H9 (cell line): Measurements from ENCODE around the gene DNER. TPM values are rescaled to one million over a fixed set of nuclear protein-coding genes. Genes with fewer than 3 reads are reported as not detected.

Experiments used
- DNase-seq: peaks from one replicate; pipeline ENCODE4 v3.0.0-alpha.2; 2017
- H2AFZ ChIP-seq: one replicate; pipeline ENCODE4 v1.6.1; 2013; ENCODE audit warnings: mild to moderate bottlenecking, low read length, control low read depth, moderate library complexity
- H2AK5ac ChIP-seq: 2 replicates; pipeline ENCODE4 v1.6.1; 2013; ENCODE audit warnings: low read length, control low read depth, mixed read lengths; ENCODE audit not compliant: insufficient read length
- H2BK120ac ChIP-seq: one replicate; pipeline ENCODE4 v1.6.1; 2013; ENCODE audit warnings: low read depth, mild to moderate bottlenecking, low read length, control low read depth, inconsistent platforms; ENCODE audit not compliant: poor library complexity, severe bottlenecking
- H2BK12ac ChIP-seq: 2 replicates; pipeline ENCODE4 v1.6.1; 2013; ENCODE audit warnings: low read length, control low read depth, mixed read lengths, low read depth; ENCODE audit not compliant: insufficient read length
- H2BK15ac ChIP-seq: 2 replicates; pipeline ENCODE4 v1.6.1; 2013; ENCODE audit warnings: low read depth, low read length, control low read depth
- H2BK20ac ChIP-seq: one replicate; pipeline ENCODE4 v1.6.1; 2013; ENCODE audit warnings: low read depth, mild to moderate bottlenecking, low read length, control low read depth, inconsistent platforms; ENCODE audit not compliant: poor library complexity, severe bottlenecking
- H2BK5ac ChIP-seq: 2 replicates; pipeline ENCODE4 v1.6.1; 2013; ENCODE audit warnings: low read length, control low read depth, mixed read lengths; ENCODE audit not compliant: insufficient read length
- H3K14ac ChIP-seq: 2 replicates; pipeline ENCODE4 v1.6.1; 2013; ENCODE audit warnings: low read length, control low read depth; ENCODE audit not compliant: insufficient read depth
- H3K18ac ChIP-seq: 2 replicates; pipeline ENCODE4 v1.6.1; 2013; ENCODE audit warnings: low read depth, mild to moderate bottlenecking, mixed read lengths, low read length, control low read depth; ENCODE audit not compliant: insufficient read length
- H3K23ac ChIP-seq: 2 replicates; pipeline ENCODE4 v1.6.1; 2013; ENCODE audit warnings: low read length, control low read depth, mixed read lengths, low read depth; ENCODE audit not compliant: insufficient read length
- H3K23me2 ChIP-seq: 2 replicates; pipeline ENCODE4 v1.6.1; 2013; ENCODE audit warnings: low read depth, mild to moderate bottlenecking, mixed read lengths, low read length, control low read depth; ENCODE audit not compliant: insufficient read length, poor library complexity, severe bottlenecking
- H3K27ac ChIP-seq: 2 replicates; pipeline ENCODE4 v1.5.1; 2013; ENCODE audit warnings: low read length, control low read depth, mixed read lengths, low read depth; ENCODE audit not compliant: insufficient read length
- H3K27me3 ChIP-seq: 2 replicates; pipeline ENCODE4 v1.6.1; 2013; ENCODE audit warnings: low read length, control low read depth, inconsistent platforms; ENCODE audit not compliant: insufficient read depth
- H3K4ac ChIP-seq: 2 replicates; pipeline ENCODE4 v1.6.1; 2013; ENCODE audit warnings: low read depth, mild to moderate bottlenecking, control low read depth, inconsistent platforms, low read length, moderate library complexity
- H3K4me1 ChIP-seq: 2 replicates; pipeline ENCODE4 v1.6.1; 2013; ENCODE audit warnings: low read length, control low read depth, inconsistent platforms; ENCODE audit not compliant: insufficient read depth
- H3K4me2 ChIP-seq: 2 replicates; pipeline ENCODE4 v1.6.1; 2013; ENCODE audit warnings: low read length, control low read depth, mixed read lengths; ENCODE audit not compliant: insufficient read length, insufficient read depth
- H3K56ac ChIP-seq: 2 replicates; pipeline ENCODE4 v1.6.1; 2013; ENCODE audit warnings: low read depth, mild to moderate bottlenecking, mixed read lengths, low read length, control low read depth; ENCODE audit not compliant: insufficient read length
- H3K79me1 ChIP-seq: 2 replicates; pipeline ENCODE4 v1.6.1; 2013; ENCODE audit warnings: low read depth, mild to moderate bottlenecking, moderate library complexity, low read length, control low read depth, inconsistent platforms; ENCODE audit not compliant: insufficient read depth, poor library complexity, severe bottlenecking
- H3K79me2 ChIP-seq: 2 replicates; pipeline ENCODE4 v1.6.1; 2013; ENCODE audit warnings: low read length, control low read depth, inconsistent platforms; ENCODE audit not compliant: insufficient read depth
- H3K9ac ChIP-seq: 2 replicates; pipeline ENCODE4 v1.6.1; 2013; ENCODE audit warnings: low read length, control low read depth, mixed read lengths; ENCODE audit not compliant: insufficient read length; ENCODE audit errors: extremely low read depth
- H3K9me3 ChIP-seq: one replicate; pipeline ENCODE4 v1.6.1; 2013; ENCODE audit warnings: low read depth, low read length, inconsistent platforms; ENCODE audit not compliant: control insufficient read depth
- H3T11ph ChIP-seq: one replicate; pipeline ENCODE4 v1.6.1; 2013; ENCODE audit warnings: mild to moderate bottlenecking, low read length, control low read depth, inconsistent platforms
- H4K20me1 ChIP-seq: one replicate; pipeline ENCODE4 v1.6.1; 2013; ENCODE audit not compliant: control insufficient read depth, insufficient read length, insufficient read depth
- H4K5ac ChIP-seq: 2 replicates; pipeline ENCODE4 v1.6.1; 2013; ENCODE audit warnings: low read depth, mild to moderate bottlenecking, mixed read lengths, low read length, control low read depth; ENCODE audit not compliant: insufficient read length
- H4K8ac ChIP-seq: replicated peaks from 2 replicates; pipeline ENCODE4 v1.6.1; 2013; ENCODE audit warnings: low read length, control low read depth, mixed read lengths, low read depth; ENCODE audit not compliant: insufficient read length
- H4K91ac ChIP-seq: 2 replicates; pipeline ENCODE4 v1.6.1; 2013; ENCODE audit warnings: low read depth, mild to moderate bottlenecking, moderate library complexity, mixed read lengths, low read length, control low read depth; ENCODE audit not compliant: insufficient read length
- H3K27ac Mint-ChIP-seq, 3 experiments: 2 replicates in 2 of 3; 3 replicates in 1 of 3; pipeline ENCODE4 v1.8.0; 2020 to 2021; ENCODE audit warnings: mixed read lengths in 3 of 3, mild to moderate bottlenecking in 1 of 3, moderate library complexity in 1 of 3
- H3K27me3 Mint-ChIP-seq: 2 replicates; pipeline ENCODE4 v1.8.0; 2021; ENCODE audit warnings: low read depth, mild to moderate bottlenecking, moderate library complexity, mixed read lengths
- H3K36me3 Mint-ChIP-seq, 3 experiments: 2 replicates in 2 of 3; 3 replicates in 1 of 3; pipeline ENCODE4 v1.8.0; 2020 to 2021; ENCODE audit warnings: low read depth in 3 of 3, mixed read lengths in 3 of 3; ENCODE audit not compliant: insufficient read depth in 1 of 3
- H3K4me1 Mint-ChIP-seq, 2 experiments: 2 replicates each; pipeline ENCODE4 v1.8.0; 2020; ENCODE audit warnings: mixed read lengths in 2 of 2
- H3K4me3 Mint-ChIP-seq, 2 experiments: 2 replicates in 1 of 2; 3 replicates in 1 of 2; pipeline ENCODE4 v1.8.0; 2020 to 2021; ENCODE audit warnings: mild to moderate bottlenecking in 2 of 2, mixed read lengths in 2 of 2, moderate library complexity in 1 of 2
- H3K9me3 Mint-ChIP-seq, 2 experiments: 2 replicates in 1 of 2; 3 replicates in 1 of 2; pipeline ENCODE4 v1.8.0; 2020; ENCODE audit warnings: mild to moderate bottlenecking in 2 of 2, mixed read lengths in 2 of 2, moderate library complexity in 1 of 2
- WGBS: extraction: QIAGEN DNeasy Blood & Tissue Kit; methylation state at CpG from one replicate; pipeline ENCODE4 v1.1.7; 2013; ENCODE audit warnings: missing lambda C conversion rate, low lambda C conversion rate, mixed read lengths; ENCODE audit not compliant: insufficient read length; ENCODE audit errors: extremely low coverage; 5-methylcytosine and 5-hydroxymethylcytosine counted together
- total RNA-seq: library from RNA; stranded (reverse); gene quantifications from 2 replicates; pipeline ENCODE4 v1.2.1, GENCODE V29; 2021
- TF ChIP-seq, protein P1 (sequence below): fragments of 200-600 bp; sonication (generic); conservative IDR thresholded peaks from 3 replicates; pipeline ENCODE4 v1.8.0; 2021; ENCODE audit warnings: antibody characterized with exemption, mild to moderate bottlenecking

The DNER gene
- total RNA-seq, 1 experiment from 2014 or later, result 1.0 TPM

DNA sequence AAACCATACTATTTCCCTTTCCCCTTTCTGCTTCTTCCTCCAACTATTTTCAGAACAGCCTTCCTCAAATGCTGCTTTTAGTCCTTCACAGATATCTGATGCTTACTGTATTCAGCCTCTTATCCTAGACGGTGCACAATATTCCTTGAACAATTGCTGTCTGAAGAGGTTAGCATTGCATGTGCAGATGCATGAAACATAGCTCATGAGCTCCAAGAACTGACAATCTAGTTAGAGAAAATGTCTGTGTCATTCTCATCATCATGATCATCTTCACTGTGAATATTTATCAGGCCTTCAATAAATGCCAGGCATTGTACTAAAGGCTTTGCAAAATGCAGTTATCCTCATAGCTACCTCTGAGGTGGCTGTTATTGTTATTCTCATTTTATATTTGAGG is 190.7 kb downstream of the DNER start:
- no peak overlapping the region for H3K23ac ChIP-seq
- Mint-ChIP-seq H3K9me3 (no peaks in the 10 kb centered on the region), H3K4me1 (peaks cover 8 to 17% of the 10 kb centered on the region in 2 experiments), H3K27ac (no peak overlapping the region), H3K36me3 (no peaks in the 10 kb centered on the region), H3K4me3 (no peak overlapping the region), H3K27me3 (no peaks in the 10 kb centered on the region)
- no peak overlapping the region for H2AK5ac ChIP-seq
- H4K5ac ChIP-seq, result no peak overlapping the region
- no peak overlapping the region for H3K4me2 ChIP-seq
- no peak overlapping the region for H4K8ac ChIP-seq
- H3K4ac ChIP-seq, result no peak overlapping the region
- DNase-seq, result no peak
- H2BK5ac ChIP-seq, result no peak overlapping the region
- H2BK15ac ChIP-seq, result no peak overlapping the region
- no peak overlapping the region for H3K9ac ChIP-seq
- no peak overlapping the region for H2AFZ ChIP-seq
- WGBS, result no CpG with 5 or more reads among the region's 1 CpG
- H3K18ac ChIP-seq, result no peak overlapping the region
- H3K79me2 ChIP-seq, result no peaks in the 10 kb centered on the region
- no peaks in the 10 kb centered on the region for H4K20me1 ChIP-seq
- no peak overlapping the region for H3K56ac ChIP-seq
- no peak overlapping the region for H2BK20ac ChIP-seq
- H3K27ac ChIP-seq, result no peak overlapping the region
- no peak overlapping the region for H2BK12ac ChIP-seq
- H3K9me3 ChIP-seq, result no peaks in the 10 kb centered on the region
- no peak overlapping the region for H4K91ac ChIP-seq
- peaks cover 2% of the 10 kb centered on the region; the same call in 1 of the 2 replicates for H3K4me1 ChIP-seq
- no peak overlapping the region for H3T11ph ChIP-seq
- no peaks in the 10 kb centered on the region for H3K27me3 ChIP-seq
- TF ChIP-seq, protein P1, sequence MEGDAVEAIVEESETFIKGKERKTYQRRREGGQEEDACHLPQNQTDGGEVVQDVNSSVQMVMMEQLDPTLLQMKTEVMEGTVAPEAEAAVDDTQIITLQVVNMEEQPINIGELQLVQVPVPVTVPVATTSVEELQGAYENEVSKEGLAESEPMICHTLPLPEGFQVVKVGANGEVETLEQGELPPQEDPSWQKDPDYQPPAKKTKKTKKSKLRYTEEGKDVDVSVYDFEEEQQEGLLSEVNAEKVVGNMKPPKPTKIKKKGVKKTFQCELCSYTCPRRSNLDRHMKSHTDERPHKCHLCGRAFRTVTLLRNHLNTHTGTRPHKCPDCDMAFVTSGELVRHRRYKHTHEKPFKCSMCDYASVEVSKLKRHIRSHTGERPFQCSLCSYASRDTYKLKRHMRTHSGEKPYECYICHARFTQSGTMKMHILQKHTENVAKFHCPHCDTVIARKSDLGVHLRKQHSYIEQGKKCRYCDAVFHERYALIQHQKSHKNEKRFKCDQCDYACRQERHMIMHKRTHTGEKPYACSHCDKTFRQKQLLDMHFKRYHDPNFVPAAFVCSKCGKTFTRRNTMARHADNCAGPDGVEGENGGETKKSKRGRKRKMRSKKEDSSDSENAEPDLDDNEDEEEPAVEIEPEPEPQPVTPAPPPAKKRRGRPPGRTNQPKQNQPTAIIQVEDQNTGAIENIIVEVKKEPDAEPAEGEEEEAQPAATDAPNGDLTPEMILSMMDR, result no peak
- no peaks in the 10 kb centered on the region for H3K79me1 ChIP-seq
- H3K23me2 ChIP-seq, result no peaks in the 10 kb centered on the region
- no peak overlapping the region for H3K14ac ChIP-seq
- H2BK120ac ChIP-seq, result no peak overlapping the region
